HepG2 (cell line): ENCODE results near the gene RPS23. TPM values are rescaled to one million over a fixed set of nuclear protein-coding genes. Genes with fewer than 3 reads are reported as not detected.
A peak's percentile ranks its signal among the peaks of the same experiment; 100 is the strongest.
"Not testable (repeated sequence)": the region's sequence is repeated elsewhere in the genome, so short reads cannot be mapped to it uniquely, and the experiment has no call there.

Source experiments
- ATAC-seq: fragments of 200-7000 bp; cut with Tn5 transposase; 3 replicates; pipeline ENCODE4 v1.9.1; 2020; ENCODE audit warnings: mild to moderate bottlenecking, moderate library complexity
- BruUV-seq: library from RNA; stranded (reverse); fragments of 400-500 nt; replicated peaks from 2 replicates; lab custom pipeline; 2021; lab: Mats Ljungman, UMichigan
- CTCF ChIA-PET: fragments of 300-600 bp; formaldehyde crosslinking; extraction: SDS; loops from one replicate; lab custom pipeline; 2021; ENCODE audit warnings: low total read pairs, inconsistent platforms, low intra/inter-chr PET ratio; lab: Yijun Ruan, JAX
- POLR2A ChIA-PET: fragments of 350-600 bp; sonication (Branson Sonifier 250); formaldehyde crosslinking; loops from one replicate; lab custom pipeline; 2020; ENCODE audit warnings: antibody characterized with exemption, inconsistent platforms; lab: Yijun Ruan, JAX
- DNase-seq: peaks from one replicate; pipeline ENCODE4 v3.0.0-alpha.2; 2015; ENCODE audit warnings: low spot score
- FAIRE-seq: peaks from 3 replicates; lab custom pipeline; 2011; peaks lifted over from hg19 to GRCh38; lab: Jason Lieb, UNC
- H2AFZ ChIP-seq: one replicate; pipeline ENCODE4 v1.6.1; 2011; ENCODE audit warnings: low read length, inconsistent platforms
- H3K27ac ChIP-seq: fragments of 300-600 bp; 3 replicates; pipeline ENCODE4 v1.8.0; 2011; ENCODE audit warnings: mixed run types, mild to moderate bottlenecking, mixed read lengths, low read length, inconsistent platforms; ENCODE audit not compliant: insufficient read depth; ENCODE audit errors: extremely low read length
- H3K27me3 ChIP-seq, 2 experiments: fragments of 200-600 bp in 1 of 2; 2 replicates in 1 of 2; 3 replicates in 1 of 2; pipeline versions ENCODE4 v1.6.0 to v1.8.0; 2011; ENCODE audit warnings: low read length in 2 of 2, mild to moderate bottlenecking in 2 of 2, moderate library complexity in 2 of 2, inconsistent platforms in 1 of 2; ENCODE audit not compliant: insufficient read depth in 2 of 2, control insufficient read depth in 1 of 2
- H3K36me3 ChIP-seq, 2 experiments: fragments of 200-600 bp in 1 of 2; replicated peaks in 1 of 2; 2 replicates in 1 of 2; 3 replicates in 1 of 2; pipeline versions ENCODE4 v1.5.1 to v1.8.0; 2011; ENCODE audit warnings: low read length in 2 of 2, inconsistent platforms in 1 of 2; ENCODE audit not compliant: insufficient read depth in 2 of 2, control insufficient read depth in 1 of 2
- H3K4me1 ChIP-seq: 2 replicates; pipeline ENCODE4 v1.5.1; 2012; ENCODE audit warnings: low read length, inconsistent platforms; ENCODE audit not compliant: insufficient read depth
- H3K4me2 ChIP-seq: 2 replicates; pipeline ENCODE4 v1.6.0; 2011; ENCODE audit warnings: low read depth, low read length, inconsistent platforms
- H3K4me3 ChIP-seq, 3 experiments: fragments of 200-600 bp in 1 of 3; sonication (generic), shearing (Covaris generic) in 1 of 3; replicated peaks in 1 of 3; 2 replicates each; pipeline ENCODE4 v1.5.1; 2011 to 2016; ENCODE audit warnings: low read length in 3 of 3, inconsistent platforms in 2 of 3, low read depth in 2 of 3, mild to moderate bottlenecking in 2 of 3, control low read depth in 1 of 3, mixed read lengths in 1 of 3; ENCODE audit not compliant: insufficient read depth in 1 of 3
- H3K79me2 ChIP-seq: one replicate; pipeline ENCODE4 v1.6.1; 2011; ENCODE audit warnings: low read length, inconsistent platforms; ENCODE audit not compliant: insufficient read depth
- H3K9ac ChIP-seq: 2 replicates; pipeline ENCODE4 v1.6.0; 2011; ENCODE audit warnings: mild to moderate bottlenecking, low read depth, low read length, inconsistent platforms; ENCODE audit not compliant: insufficient read depth
- H3K9me3 ChIP-seq: 2 replicates; pipeline ENCODE4 v1.5.1; 2012; ENCODE audit warnings: mild to moderate bottlenecking, low read length
- H4K20me1 ChIP-seq: 2 replicates; pipeline ENCODE4 v1.6.0; 2011; ENCODE audit warnings: inconsistent platforms, mild to moderate bottlenecking, low read length, moderate library complexity; ENCODE audit not compliant: insufficient read depth
- AGO1 ChIP-seq: fragments of 200-400 bp; formaldehyde crosslinking; IDR thresholded peaks from 2 replicates; pipeline ENCODE4 v1.6.1; 2017; ENCODE audit warnings: mild to moderate bottlenecking, low read depth, low read length, moderate library complexity; ENCODE audit not compliant: poor library complexity, severe bottlenecking
- AGO2 ChIP-seq: fragments of 200-400 bp; formaldehyde crosslinking; optimal IDR thresholded peaks from 2 replicates; pipeline ENCODE3; 2017; ENCODE audit warnings: mild to moderate bottlenecking, low read depth, low read length, moderate library complexity
- POLR2G ChIP-seq: fragments of 200-400 bp; formaldehyde crosslinking; IDR thresholded peaks from 2 replicates; pipeline ENCODE4 v1.6.1; 2018; ENCODE audit warnings: mild to moderate bottlenecking, low read depth, low read length, moderate library complexity
- RBFOX2 ChIP-seq: fragments of 200-400 bp; formaldehyde crosslinking; IDR thresholded peaks from 2 replicates; pipeline ENCODE4 v1.6.1; 2017; ENCODE audit warnings: low read depth, mild to moderate bottlenecking, low read length
- WGBS: methylation state at CpG from one replicate; pipeline ENCODE4 v1.1.6; 2017; ENCODE audit warnings: low lambda C conversion rate; 5-methylcytosine and 5-hydroxymethylcytosine counted together
- in situ Hi-C: cut with HindIII; loops from 2 replicates; pipeline ENCODE4 v1.10.0; 2017; ENCODE audit warnings: low pct_unique_long_range_greater_than_20kb; ENCODE audit not compliant: extremely low pct_ligation_motif_present
- intact Hi-C: fragments of 100-400 bp; cut with micrococcal nuclease; formaldehyde crosslinking; loops from one replicate; pipeline ENCODE4 v1.10.0; 2022; ENCODE audit not compliant: unreplicated experiment
- polyA plus RNA-seq, 8 experiments: library from polyadenylated mRNA; depleted of rRNA in 3 of 8; stranded (reverse) in 7 of 8; unstranded in 1 of 8; fragments of >200 nt; fragmentation: Illumina TruSeq in 4 of 8; extraction: Trizol in 4 of 8; gene quantifications; 2 replicates each; pipeline versions ENCODE4 v1.2.1 to v1.2.3, GENCODE V29; 2011 to 2016; ENCODE audit warnings: low read depth in 4 of 8, missing spikeins in 1 of 8, mixed read lengths in 1 of 8; ENCODE audit not compliant: insufficient read depth in 1 of 8
- total RNA-seq, 5 experiments: library from RNA; depleted of rRNA; stranded (reverse); fragments of >200 nt; fragmentation: Illumina TruSeq; extraction: Trizol; gene quantifications; 2 replicates each; pipeline ENCODE4 v1.2.3, GENCODE V29; 2016; ENCODE audit warnings: low read depth in 1 of 5

RPS23 gene
- total and polyA plus RNA-seq, 2 of the 13 experiments (the other 11 are each of a cell fraction or from before 2014, with no cell fraction given): 3,088 to 3,235 TPM

GRCh38 chr5:82272571-82273356 lies 5.4 kb downstream of the RPS23 start:
- H3K4me2 ChIP-seq, BruUV-seq, H3K27me3 ChIP-seq, in situ Hi-C loops, POLR2A ChIA-PET, H2AFZ ChIP-seq, H3K9me3 ChIP-seq, H4K20me1 ChIP-seq, H3K27ac ChIP-seq, CTCF ChIA-PET, H3K9ac ChIP-seq, DNase-seq, FAIRE-seq, H3K4me3 ChIP-seq, intact Hi-C loops: not testable (repeated sequence)
- peaks cover 11 to 23% of the 10 kb centered on the region in 2 experiments for H3K36me3 ChIP-seq
- peaks cover 14% of the 10 kb centered on the region for H3K79me2 ChIP-seq
- WGBS: 93% methylated on average over 23 of the region's 24 CpGs
- peak; percentile 66 for ATAC-seq
- TF ChIP-seq RBFOX2 (0 out of 2 replicates have a peak, but pooled peaks have one; percentile 8), POLR2G (peak; percentile 36), AGO1 (peak; percentile 54), AGO2 (peak; percentile 78)
- peaks cover 22% of the 10 kb centered on the region for H3K4me1 ChIP-seq

DNA sequence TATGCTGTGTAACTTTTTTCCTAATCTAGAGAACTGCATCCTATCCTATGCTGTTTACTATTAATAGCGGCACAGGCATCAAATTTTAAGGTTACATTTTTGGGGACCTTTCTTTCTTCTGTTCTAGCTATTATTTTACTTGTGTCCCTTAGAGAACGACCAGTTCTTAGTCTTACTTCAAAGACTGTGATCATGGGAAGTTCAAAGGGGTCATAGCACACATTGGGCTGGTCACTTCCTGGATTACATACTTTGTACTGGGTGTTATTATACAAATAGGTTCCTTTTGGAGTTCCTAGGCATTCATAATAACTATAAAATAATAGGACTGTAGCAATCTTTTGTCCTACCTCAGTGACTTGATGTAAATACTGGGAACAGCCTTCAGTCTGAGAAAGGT lies 8.8 kb downstream of the RPS23 start:
- H3K9me3 ChIP-seq, H3K79me2 ChIP-seq, H3K36me3 ChIP-seq, H3K4me1 ChIP-seq, H4K20me1 ChIP-seq, in situ Hi-C loops, H3K4me2 ChIP-seq, H3K27ac ChIP-seq, DNase-seq, H3K9ac ChIP-seq, intact Hi-C loops, H3K27me3 ChIP-seq, ATAC-seq, FAIRE-seq, H2AFZ ChIP-seq, H3K4me3 ChIP-seq, BruUV-seq, CTCF ChIA-PET: not testable (repeated sequence)
- POLR2A ChIA-PET: interaction anchor here (2.2 kb wide), 1 partner anchor 9 kb away, joined by 9 read pairs; the partner anchor contains the start of gene RPS23
- WGBS: 57% methylated on average over 2 of the region's 2 CpGs

- H2AFZ ChIP-seq, in situ Hi-C loops, DNase-seq, H3K4me1 ChIP-seq, H3K9me3 ChIP-seq, H3K36me3 ChIP-seq, H3K4me2 ChIP-seq, CTCF ChIA-PET, ATAC-seq, H3K9ac ChIP-seq, H4K20me1 ChIP-seq, FAIRE-seq, H3K27ac ChIP-seq, H3K4me3 ChIP-seq, H3K27me3 ChIP-seq, intact Hi-C loops, H3K79me2 ChIP-seq, BruUV-seq: not testable (repeated sequence)
- POLR2A ChIA-PET: interaction anchor here (2.2 kb wide), 1 partner anchor 11 kb away, joined by 9 read pairs; the partner anchor contains the start of gene RPS23
- WGBS: 62% methylated on average over 9 of the region's 9 CpGs
These were observed 10.7 kb downstream of the RPS23 start for GRCh38 chr5:82267297-82267933.
